ENCODE results near the gene CTNNA3. TPM values are rescaled to one million over a fixed set of nuclear protein-coding genes. Genes with fewer than 3 reads are reported as not detected.

Gene CTNNA3
- total and polyA plus RNA-seq, 2 of the 4 experiments (the other 2 are of a cell fraction) = 0.19 to 0.90 TPM

DNA sequence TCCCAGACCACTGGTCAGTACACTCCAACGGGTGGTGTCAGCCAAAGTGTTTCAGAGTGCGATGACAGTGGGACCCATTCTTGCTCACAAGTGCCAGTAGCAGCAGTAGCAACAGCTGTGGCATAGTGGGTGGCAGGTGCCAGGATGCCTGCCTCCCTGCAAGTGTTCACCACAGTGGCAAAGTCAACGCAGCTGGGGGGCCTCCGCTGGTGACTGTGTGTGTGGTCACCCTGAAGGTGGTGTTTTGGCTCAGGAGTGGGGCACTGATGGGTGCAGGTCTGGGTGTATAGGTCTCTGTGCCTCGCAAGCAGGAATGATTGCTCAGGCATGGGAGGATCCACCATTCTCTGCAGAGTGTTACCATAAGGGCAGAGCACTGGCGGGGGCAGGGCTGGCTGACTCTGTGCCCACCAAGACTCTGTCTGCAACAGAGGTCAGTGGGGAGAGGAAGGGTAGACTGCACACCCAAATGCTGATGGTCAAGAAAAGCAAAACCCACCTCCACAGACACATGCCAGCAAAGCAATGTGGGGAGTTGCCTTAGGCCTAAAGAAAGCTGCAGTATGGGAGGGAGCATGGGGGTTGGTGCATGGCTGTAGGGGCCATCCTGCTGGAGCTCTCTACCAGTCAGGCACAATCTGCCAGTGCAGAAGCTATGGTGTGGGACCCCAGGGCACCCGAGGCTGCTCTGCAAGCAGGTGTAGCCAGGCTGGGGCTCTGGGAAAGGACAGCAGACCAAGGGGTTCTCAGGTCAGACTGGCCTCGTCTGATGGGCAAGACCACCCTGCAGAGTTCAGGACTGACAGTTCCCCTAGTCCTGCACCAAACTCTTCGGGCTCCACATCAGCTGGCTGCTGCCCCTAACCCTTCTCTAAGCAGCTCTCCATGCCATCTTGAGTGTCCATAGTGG lies 368.1 kb downstream of the CTNNA3 start (continued):
- no peak for TF ChIP-seq FOS (IDR thresholded peaks at IDR 0.05; ENCODE audit: low read depth, low read length)

DNA sequence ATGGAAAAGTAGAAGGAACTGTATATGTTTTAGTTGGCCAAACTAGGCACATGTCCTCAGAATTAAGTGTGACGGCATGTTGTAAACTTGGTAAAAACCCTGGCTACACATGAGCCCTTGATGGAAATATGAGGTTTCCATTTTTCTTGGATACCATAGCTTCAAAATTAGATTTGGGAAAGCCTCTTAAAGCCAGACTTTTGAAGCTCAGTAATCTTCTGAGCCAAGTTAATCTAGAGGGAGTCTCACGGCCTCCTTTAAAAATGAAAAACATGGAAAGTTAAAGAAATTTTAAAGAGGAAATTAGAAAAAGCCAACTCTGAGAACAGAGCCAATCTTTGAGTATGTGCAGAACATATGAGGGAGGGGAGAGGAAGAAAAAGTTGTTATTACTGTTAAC lies 376.0 kb downstream of the CTNNA3 start:
- no peaks in the 10 kb centered on the region for H3K4me1 ChIP-seq (ENCODE audit: control insufficient read depth, insufficient read depth, low read length)
- dilution Hi-C loops (cut with HindIII; ENCODE audit: low sequenced_read_pairs, unreplicated experiment) (no loop called here), intact Hi-C loops (cut with micrococcal nuclease) (no loop called here), in situ Hi-C loops (cut with MboI; ENCODE audit: low sequenced_read_pairs) (no loop called here)
- H4K20me1 ChIP-seq (ENCODE audit: insufficient read depth, low read length) = no peaks in the 10 kb centered on the region
- no peak overlapping the region for H2AK5ac ChIP-seq (ENCODE audit: low read depth, low read length)
- H3K14ac ChIP-seq (replicated peaks; ENCODE audit: low read depth, low read length) = no peak overlapping the region
- H3K27ac ChIP-seq (ENCODE audit: insufficient read depth, low read length) = no peak overlapping the region
- no peaks in the 10 kb centered on the region for H3K9me3 ChIP-seq (ENCODE audit: control insufficient read depth, insufficient read depth, low read length)
- no peak overlapping the region for H2BK15ac ChIP-seq (ENCODE audit: low read depth, low read length)
- H3K4me3 ChIP-seq (ENCODE audit: insufficient read depth, low read depth, low read length) = no peak overlapping the region
- no peak overlapping the region for H2BK5ac ChIP-seq (ENCODE audit: low read depth, low read length, poor library complexity, severe bottlenecking)
- H3K4me2 ChIP-seq (ENCODE audit: low read depth, low read length) = no peak overlapping the region
- H2BK120ac ChIP-seq (ENCODE audit: low read depth, low read length) = no peak overlapping the region
- no peaks in the 10 kb centered on the region for H3K79me1 ChIP-seq (ENCODE audit: low read depth in 1 of 2, low read length in 2 of 2)
- H2AFZ ChIP-seq (replicated peaks; ENCODE audit: low read length, poor library complexity) = no peak overlapping the region
- H4K8ac ChIP-seq (ENCODE audit: low read depth in 2 of 2, low read length in 2 of 2) = no peak overlapping the region
- BruUV-seq (replicated peaks) = no TSS peak
- TF ChIP-seq SMC3 (IDR thresholded peaks at IDR 0.05; ENCODE audit: low read depth, low read length) (no peak), NFE2L2 (IDR thresholded peaks at IDR 0.05; ENCODE audit: low read depth, low read length) (no peak), POLR2A (IDR thresholded peaks at IDR 0.05; ENCODE audit: low read depth, low read length) (no peak), BHLHE40 (IDR thresholded peaks at IDR 0.05; ENCODE audit: low read depth, low read length) (no peak), RAD21 (IDR thresholded peaks at IDR 0.05; ENCODE audit: low read length) (no peak), MAZ (IDR thresholded peaks at IDR 0.05; ENCODE audit: borderline replicate concordance, low read depth, low read length) (no peak), FOS (IDR thresholded peaks at IDR 0.05; ENCODE audit: low read depth, low read length) (no peak)
- TF ChIP-seq, protein P1, sequence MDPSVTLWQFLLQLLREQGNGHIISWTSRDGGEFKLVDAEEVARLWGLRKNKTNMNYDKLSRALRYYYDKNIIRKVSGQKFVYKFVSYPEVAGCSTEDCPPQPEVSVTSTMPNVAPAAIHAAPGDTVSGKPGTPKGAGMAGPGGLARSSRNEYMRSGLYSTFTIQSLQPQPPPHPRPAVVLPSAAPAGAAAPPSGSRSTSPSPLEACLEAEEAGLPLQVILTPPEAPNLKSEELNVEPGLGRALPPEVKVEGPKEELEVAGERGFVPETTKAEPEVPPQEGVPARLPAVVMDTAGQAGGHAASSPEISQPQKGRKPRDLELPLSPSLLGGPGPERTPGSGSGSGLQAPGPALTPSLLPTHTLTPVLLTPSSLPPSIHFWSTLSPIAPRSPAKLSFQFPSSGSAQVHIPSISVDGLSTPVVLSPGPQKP (IDR thresholded peaks at IDR 0.05; ENCODE audit: borderline replicate concordance, low read depth, low read length) = no peak
- TF ChIP-seq, protein P2, sequence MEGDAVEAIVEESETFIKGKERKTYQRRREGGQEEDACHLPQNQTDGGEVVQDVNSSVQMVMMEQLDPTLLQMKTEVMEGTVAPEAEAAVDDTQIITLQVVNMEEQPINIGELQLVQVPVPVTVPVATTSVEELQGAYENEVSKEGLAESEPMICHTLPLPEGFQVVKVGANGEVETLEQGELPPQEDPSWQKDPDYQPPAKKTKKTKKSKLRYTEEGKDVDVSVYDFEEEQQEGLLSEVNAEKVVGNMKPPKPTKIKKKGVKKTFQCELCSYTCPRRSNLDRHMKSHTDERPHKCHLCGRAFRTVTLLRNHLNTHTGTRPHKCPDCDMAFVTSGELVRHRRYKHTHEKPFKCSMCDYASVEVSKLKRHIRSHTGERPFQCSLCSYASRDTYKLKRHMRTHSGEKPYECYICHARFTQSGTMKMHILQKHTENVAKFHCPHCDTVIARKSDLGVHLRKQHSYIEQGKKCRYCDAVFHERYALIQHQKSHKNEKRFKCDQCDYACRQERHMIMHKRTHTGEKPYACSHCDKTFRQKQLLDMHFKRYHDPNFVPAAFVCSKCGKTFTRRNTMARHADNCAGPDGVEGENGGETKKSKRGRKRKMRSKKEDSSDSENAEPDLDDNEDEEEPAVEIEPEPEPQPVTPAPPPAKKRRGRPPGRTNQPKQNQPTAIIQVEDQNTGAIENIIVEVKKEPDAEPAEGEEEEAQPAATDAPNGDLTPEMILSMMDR (conservative IDR thresholded peaks at IDR 0.05; ENCODE audit: low read depth, low read length) = no peak
- no peak overlapping the region for H3K9ac ChIP-seq (ENCODE audit: low read depth, low read length)
- no peaks in the 10 kb centered on the region for H3K9me1 ChIP-seq (ENCODE audit: insufficient read depth, low read length)
- H2AK9ac ChIP-seq (replicated peaks; ENCODE audit: low read depth, low read length, poor library complexity) = no peak overlapping the region
- H3K56ac ChIP-seq (ENCODE audit: extremely low read depth, insufficient read depth, low read length) = no peak overlapping the region
- ATAC-seq (ENCODE audit: low read depth) (no peak), DNase-seq (no peak)
- no peaks in the 10 kb centered on the region for H3K36me3 ChIP-seq (ENCODE audit: control insufficient read depth, insufficient read depth, low read length)
- H3K23ac ChIP-seq (ENCODE audit: low read depth, low read length) = no peak overlapping the region
- H4K91ac ChIP-seq (ENCODE audit: insufficient read depth, low read depth, low read length) = no peak overlapping the region
- no peak overlapping the region for H3K18ac ChIP-seq (ENCODE audit: low read depth, low read length)
- CTCF ChIA-PET = no interaction called here
- no peak overlapping the region for H3K4ac ChIP-seq (ENCODE audit: low read depth, low read length)
- WGBS, 2 experiments (ENCODE audit: extremely low coverage in 2 of 2, insufficient read length in 1 of 2) = no CpG with 5 or more reads among the region's 2 CpGs
- no peak overlapping the region for H4K5ac ChIP-seq (ENCODE audit: low read depth, low read length)
- no peak overlapping the region for H2BK20ac ChIP-seq (ENCODE audit: low read depth, low read length)
- POLR2A ChIA-PET (ENCODE audit: unreplicated experiment) = no interaction called here
- H3K27me3 ChIP-seq (ENCODE audit: control insufficient read depth, insufficient read depth, low read length) = no peaks in the 10 kb centered on the region
